ENCODE data around the gene CATSPER3.

DNA sequence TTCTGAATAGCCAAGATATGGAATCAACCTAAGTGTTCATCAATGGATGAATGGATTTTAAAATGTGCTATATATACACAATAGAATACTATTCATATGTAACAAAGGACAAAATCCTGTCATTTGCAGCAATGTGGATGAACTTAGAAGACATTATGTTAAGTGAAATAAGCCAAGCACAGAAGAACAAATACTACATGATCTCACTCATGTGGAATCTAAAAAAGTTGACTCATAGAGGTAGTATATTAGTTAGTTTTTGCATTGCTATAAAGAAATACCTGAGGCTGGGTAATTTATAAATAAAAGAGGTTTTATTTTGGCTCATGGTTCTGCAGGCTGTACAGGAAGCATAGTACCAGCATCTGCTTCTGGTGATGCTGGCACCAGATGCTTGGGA, 8.1 kb downstream of the CATSPER3 start:
- TF ChIP-seq, protein P1, sequence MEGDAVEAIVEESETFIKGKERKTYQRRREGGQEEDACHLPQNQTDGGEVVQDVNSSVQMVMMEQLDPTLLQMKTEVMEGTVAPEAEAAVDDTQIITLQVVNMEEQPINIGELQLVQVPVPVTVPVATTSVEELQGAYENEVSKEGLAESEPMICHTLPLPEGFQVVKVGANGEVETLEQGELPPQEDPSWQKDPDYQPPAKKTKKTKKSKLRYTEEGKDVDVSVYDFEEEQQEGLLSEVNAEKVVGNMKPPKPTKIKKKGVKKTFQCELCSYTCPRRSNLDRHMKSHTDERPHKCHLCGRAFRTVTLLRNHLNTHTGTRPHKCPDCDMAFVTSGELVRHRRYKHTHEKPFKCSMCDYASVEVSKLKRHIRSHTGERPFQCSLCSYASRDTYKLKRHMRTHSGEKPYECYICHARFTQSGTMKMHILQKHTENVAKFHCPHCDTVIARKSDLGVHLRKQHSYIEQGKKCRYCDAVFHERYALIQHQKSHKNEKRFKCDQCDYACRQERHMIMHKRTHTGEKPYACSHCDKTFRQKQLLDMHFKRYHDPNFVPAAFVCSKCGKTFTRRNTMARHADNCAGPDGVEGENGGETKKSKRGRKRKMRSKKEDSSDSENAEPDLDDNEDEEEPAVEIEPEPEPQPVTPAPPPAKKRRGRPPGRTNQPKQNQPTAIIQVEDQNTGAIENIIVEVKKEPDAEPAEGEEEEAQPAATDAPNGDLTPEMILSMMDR (IDR thresholded peaks at IDR 0.05; ENCODE audit: insufficient read depth, low read length): no peak
- TF ChIP-seq, protein P2, sequence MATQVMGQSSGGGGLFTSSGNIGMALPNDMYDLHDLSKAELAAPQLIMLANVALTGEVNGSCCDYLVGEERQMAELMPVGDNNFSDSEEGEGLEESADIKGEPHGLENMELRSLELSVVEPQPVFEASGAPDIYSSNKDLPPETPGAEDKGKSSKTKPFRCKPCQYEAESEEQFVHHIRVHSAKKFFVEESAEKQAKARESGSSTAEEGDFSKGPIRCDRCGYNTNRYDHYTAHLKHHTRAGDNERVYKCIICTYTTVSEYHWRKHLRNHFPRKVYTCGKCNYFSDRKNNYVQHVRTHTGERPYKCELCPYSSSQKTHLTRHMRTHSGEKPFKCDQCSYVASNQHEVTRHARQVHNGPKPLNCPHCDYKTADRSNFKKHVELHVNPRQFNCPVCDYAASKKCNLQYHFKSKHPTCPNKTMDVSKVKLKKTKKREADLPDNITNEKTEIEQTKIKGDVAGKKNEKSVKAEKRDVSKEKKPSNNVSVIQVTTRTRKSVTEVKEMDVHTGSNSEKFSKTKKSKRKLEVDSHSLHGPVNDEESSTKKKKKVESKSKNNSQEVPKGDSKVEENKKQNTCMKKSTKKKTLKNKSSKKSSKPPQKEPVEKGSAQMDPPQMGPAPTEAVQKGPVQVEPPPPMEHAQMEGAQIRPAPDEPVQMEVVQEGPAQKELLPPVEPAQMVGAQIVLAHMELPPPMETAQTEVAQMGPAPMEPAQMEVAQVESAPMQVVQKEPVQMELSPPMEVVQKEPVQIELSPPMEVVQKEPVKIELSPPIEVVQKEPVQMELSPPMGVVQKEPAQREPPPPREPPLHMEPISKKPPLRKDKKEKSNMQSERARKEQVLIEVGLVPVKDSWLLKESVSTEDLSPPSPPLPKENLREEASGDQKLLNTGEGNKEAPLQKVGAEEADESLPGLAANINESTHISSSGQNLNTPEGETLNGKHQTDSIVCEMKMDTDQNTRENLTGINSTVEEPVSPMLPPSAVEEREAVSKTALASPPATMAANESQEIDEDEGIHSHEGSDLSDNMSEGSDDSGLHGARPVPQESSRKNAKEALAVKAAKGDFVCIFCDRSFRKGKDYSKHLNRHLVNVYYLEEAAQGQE (IDR thresholded peaks at IDR 0.05; ENCODE audit: insufficient replicate concordance, low read depth): no peak
